Lower lobe of right lung (tissue), 2 donors: ENCODE data around the gene NDUFB10. TPM values are rescaled to one million over a fixed set of nuclear protein-coding genes. Genes with fewer than 3 reads are reported as not detected.

Experiments used
- ATAC-seq, 2 donors: fragments of 200-7000 bp; cut with Tn5 transposase; one replicate each; pipeline ENCODE4 v1.9.1; 2020 to 2022; ENCODE audit warnings: mild to moderate bottlenecking in 2 of 2, moderate library complexity in 2 of 2
- DNase-seq: peaks from one replicate; pipeline ENCODE4 v3.0.0-alpha.2; 2020
- H3K27ac ChIP-seq: fragments of 200-600 bp; one replicate; pipeline ENCODE4 v1.8.0; 2022
- H3K27me3 ChIP-seq: fragments of 200-600 bp; one replicate; pipeline ENCODE4 v1.8.0; 2022; ENCODE audit warnings: low read depth
- H3K36me3 ChIP-seq: fragments of 200-600 bp; one replicate; pipeline ENCODE4 v1.8.0; 2022; ENCODE audit warnings: mild to moderate bottlenecking
- H3K4me1 ChIP-seq: fragments of 200-600 bp; one replicate; pipeline ENCODE4 v1.8.0; 2022
- H3K4me3 ChIP-seq: fragments of 200-600 bp; one replicate; pipeline ENCODE4 v1.8.0; 2022; ENCODE audit warnings: mild to moderate bottlenecking
- H3K9me3 ChIP-seq: fragments of 200-600 bp; one replicate; pipeline ENCODE4 v1.8.0; 2022
- CTCF ChIP-seq: fragments of 200-600 bp; IDR thresholded peaks from one replicate; pipeline ENCODE4 v1.8.0; 2022; ENCODE audit warnings: antibody characterized with exemption, mild to moderate bottlenecking
- intact Hi-C: fragments of 100-400 bp; cut with DNase I; formaldehyde crosslinking; loops from one replicate; pipeline ENCODE4 v1.11.0; 2022
- total RNA-seq: library from RNA; stranded (reverse); fragmentation: NEBNext Ultra II Directional; extraction: Animal tissue kit (Norgen Biotek cat#: 25700); gene quantifications from one replicate; pipeline ENCODE4 v1.2.1, GENCODE V29; 2021
- donor health status: DM: no; HTN: yes; CAD: no; lungs with severe emphysema.

NDUFB10 gene
- total RNA-seq, 1 donor from 2014 or later, result 85.8 TPM

GRCh38 chr16:1982013-1982433, 22.7 kb downstream of the NDUFB10 start:
- H3K27ac ChIP-seq, result no peak overlapping the region
- H3K9me3 ChIP-seq, result no peaks in the 10 kb centered on the region
- DNase-seq (no peak), ATAC-seq (no peak)
- H3K4me3 ChIP-seq, result no peak overlapping the region
- peaks cover 33% of the 10 kb centered on the region for H3K36me3 ChIP-seq
- peaks cover 33% of the 10 kb centered on the region for H3K27me3 ChIP-seq
- no peak for TF ChIP-seq CTCF
- peaks cover 30% of the 10 kb centered on the region for H3K4me1 ChIP-seq
- intact Hi-C loops, result no loop called here

GRCh38 chr16:1982991-1983543, 23.7 kb downstream of the NDUFB10 start:
- Histone ChIP-seq H3K4me1 (peaks cover 30% of the 10 kb centered on the region), H3K27me3 (peaks cover 33% of the 10 kb centered on the region), H3K27ac (peak overlapping the region; percentile 82)

GRCh38 chr16:1983544-1984346, 24.4 kb downstream of the NDUFB10 start, which contains the start of gene GFER:
Gene GFER, plus strand, starts transcription at chr16:1984193. Its CDS starts 26 bp downstream, at chr16:1984219.
- peak within 1 kb of the TSS; percentile 82 for H3K27ac ChIP-seq
- intact Hi-C loops, result no loop called here
- H3K36me3 ChIP-seq, result peaks cover 23% of the 10 kb centered on the region
- ATAC-seq, result peak; percentile 91 to 94
- H3K4me3 ChIP-seq, result peak within 1 kb of the TSS; percentile 91
- TF ChIP-seq CTCF, result peak; percentile 58
- H3K9me3 ChIP-seq, result no peaks in the 10 kb centered on the region
- DNase-seq, result peak; percentile 93
- peaks cover 34% of the 10 kb centered on the region for H3K27me3 ChIP-seq
- peaks cover 27% of the 10 kb centered on the region for H3K4me1 ChIP-seq

More at GRCh38 chr16:1982991-1983543, 23.7 kb downstream of the NDUFB10 start:
- ATAC-seq (no peak), DNase-seq (no peak)
- H3K4me3 ChIP-seq, result peak overlapping the region; percentile 91
- intact Hi-C loops, result no loop called here
- no peaks in the 10 kb centered on the region for H3K9me3 ChIP-seq
- H3K36me3 ChIP-seq, result peaks cover 26% of the 10 kb centered on the region
- TF ChIP-seq CTCF, result no peak

GRCh38 chr16:1984347-1985225, 25.2 kb downstream of the NDUFB10 start:
- Histone ChIP-seq H3K27me3 (peaks cover 34% of the 10 kb centered on the region), H3K9me3 (no peaks in the 10 kb centered on the region), H3K4me3 (peak overlapping the region; percentile 91), H3K4me1 (peaks cover 27% of the 10 kb centered on the region), H3K36me3 (peaks cover 23% of the 10 kb centered on the region), H3K27ac (peak overlapping the region; percentile 82)
- intact Hi-C loops, result no loop called here
- ATAC-seq (peak in 1 of 2 donors; percentile 4), DNase-seq (no peak)
- no peak for TF ChIP-seq CTCF

- ATAC-seq, result no peak
- Histone ChIP-seq H3K27me3 (peaks cover 30% of the 10 kb centered on the region), H3K4me1 (peaks cover 26% of the 10 kb centered on the region), H3K27ac (no peak overlapping the region), H3K4me3 (peak overlapping the region; percentile 91), H3K9me3 (no peaks in the 10 kb centered on the region), H3K36me3 (peaks cover 23% of the 10 kb centered on the region)
- intact Hi-C loops, result no loop called here
- DNase-seq, result no peak
- no peak for TF ChIP-seq CTCF
These were observed 26.3 kb downstream of the NDUFB10 start for GRCh38 chr16:1985466-1986150.
